ENCODE results near the gene CTSC. TPM values are rescaled to one million over a fixed set of nuclear protein-coding genes. Genes with fewer than 3 reads are reported as not detected.

Gene CTSC
- total RNA-seq, 2 donors from 2014 or later, result 75.2 to 90.0 TPM

DNA sequence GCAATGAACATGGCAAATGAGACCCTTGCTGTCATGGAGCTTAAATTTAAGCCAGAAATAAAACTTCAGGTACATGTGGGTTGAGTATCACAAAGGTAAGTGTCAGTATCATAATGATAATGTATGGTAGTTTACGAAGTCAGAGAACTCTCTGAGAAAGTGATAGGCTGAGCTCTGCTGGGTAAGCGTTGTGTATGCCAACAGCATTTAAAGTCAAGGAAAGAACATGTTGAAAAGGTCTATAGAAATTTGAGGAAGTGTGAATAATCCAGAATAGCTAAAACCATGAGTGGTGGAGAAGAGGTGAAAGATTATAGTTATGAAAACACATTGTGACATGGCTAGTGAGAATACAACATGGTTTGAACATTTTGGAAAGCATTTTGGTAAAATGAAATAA is 17.4 kb upstream of the CTSC start:
- DNase-seq (no peak), ATAC-seq (no peak)
- intact Hi-C loops (cut with DNase I), result no loop called here

DNA sequence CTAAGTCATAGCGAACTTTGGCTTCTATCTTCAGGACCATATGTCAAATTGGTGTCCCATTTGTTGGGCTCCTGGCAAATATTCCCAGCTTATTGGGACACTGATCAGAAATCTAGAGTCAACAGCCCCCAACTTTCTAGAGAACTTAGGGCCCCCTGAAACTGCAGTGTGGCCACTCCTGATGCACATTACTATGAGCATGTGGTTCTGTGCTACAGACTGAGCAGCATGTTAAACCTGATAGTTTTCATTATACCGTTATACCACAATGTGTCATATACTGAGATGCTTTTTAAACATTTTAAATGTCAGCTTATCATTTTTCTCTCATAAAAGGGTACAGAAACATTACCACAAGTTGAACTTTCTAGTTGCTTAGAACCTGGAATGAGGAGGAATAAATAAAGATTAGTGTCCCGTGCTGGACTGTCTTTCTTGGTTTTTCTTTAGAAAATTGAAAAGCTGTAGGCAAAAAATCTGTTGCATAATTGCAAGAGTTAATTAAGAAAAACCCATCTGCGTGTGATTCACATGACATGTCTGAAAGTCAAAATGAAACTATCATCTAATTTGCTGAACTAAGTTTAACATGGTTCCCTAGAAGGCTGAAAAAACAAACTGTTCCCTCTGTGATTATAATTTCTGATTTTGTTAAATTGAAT is 16.4 kb upstream of the CTSC start:
- intact Hi-C loops (cut with DNase I), result no loop called here
- DNase-seq, result no peak
- no peak for ATAC-seq

DNA sequence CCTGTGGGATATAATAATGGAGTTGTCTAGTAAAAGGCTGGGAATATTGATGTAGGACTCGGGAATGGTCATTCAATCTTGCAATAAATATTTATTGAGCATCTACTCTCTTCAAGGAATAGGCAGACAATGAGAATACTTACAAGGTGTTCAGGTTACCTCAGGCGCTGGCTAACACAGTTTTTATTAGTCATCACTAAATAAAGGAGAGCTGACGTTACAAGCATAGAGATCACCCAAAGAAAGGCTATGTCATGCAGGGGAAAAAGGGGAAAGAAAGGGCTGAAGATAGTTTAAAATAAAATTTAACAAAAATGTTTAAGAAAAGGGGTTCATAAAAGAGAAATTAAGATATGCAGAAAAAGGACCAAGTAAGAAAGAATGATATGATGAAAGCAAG is 15.8 kb upstream of the CTSC start:
- intact Hi-C loops (cut with DNase I), result no loop called here
- ATAC-seq, result no peak

DNA sequence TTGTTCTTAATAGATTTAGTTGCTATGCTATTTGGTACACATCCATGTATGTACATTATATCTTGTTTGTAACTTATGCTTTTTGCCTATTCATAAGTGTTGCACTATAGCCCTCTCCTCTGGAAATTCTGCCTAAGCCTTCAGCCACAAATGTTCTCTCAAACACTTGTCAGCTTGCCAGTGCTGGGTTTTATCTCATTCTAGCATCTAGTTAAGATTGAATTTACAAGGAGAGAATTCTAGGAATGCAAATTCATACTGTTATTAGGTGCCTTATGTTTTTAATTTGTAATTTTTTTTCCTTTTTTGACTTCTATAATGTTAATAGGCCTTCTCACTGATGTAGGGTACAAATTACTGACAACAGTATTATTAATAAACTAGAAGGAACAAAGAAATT is 14.6 kb upstream of the CTSC start:
- intact Hi-C loops (cut with DNase I), result no loop called here
- DNase-seq, result no peak
- no peak for ATAC-seq

More for the DNA sequence above, 15.8 kb upstream of the CTSC start:
- DNase-seq, result no peak

DNA sequence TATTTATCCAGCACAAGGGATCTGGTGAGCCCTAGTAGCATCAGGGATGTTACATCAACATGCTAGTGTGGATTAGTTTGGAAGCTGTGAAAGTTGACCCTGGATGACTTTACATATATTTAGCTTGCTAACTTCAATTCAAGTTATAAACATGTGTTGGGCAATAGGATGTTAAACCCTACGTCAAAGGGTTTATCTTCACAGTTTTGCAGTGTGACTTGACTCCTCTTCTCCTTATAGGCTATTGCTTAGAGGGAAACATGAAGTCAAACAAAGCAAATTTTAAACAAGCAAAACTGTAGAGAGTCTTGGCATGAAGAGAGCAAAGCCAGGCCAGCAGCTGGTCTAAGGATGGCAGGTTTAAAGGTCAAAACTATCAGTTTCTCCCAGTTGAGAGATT is 11.3 kb upstream of the CTSC start:
- ATAC-seq (no peak), DNase-seq (no peak)
- intact Hi-C loops (cut with DNase I), result no loop called here

DNA sequence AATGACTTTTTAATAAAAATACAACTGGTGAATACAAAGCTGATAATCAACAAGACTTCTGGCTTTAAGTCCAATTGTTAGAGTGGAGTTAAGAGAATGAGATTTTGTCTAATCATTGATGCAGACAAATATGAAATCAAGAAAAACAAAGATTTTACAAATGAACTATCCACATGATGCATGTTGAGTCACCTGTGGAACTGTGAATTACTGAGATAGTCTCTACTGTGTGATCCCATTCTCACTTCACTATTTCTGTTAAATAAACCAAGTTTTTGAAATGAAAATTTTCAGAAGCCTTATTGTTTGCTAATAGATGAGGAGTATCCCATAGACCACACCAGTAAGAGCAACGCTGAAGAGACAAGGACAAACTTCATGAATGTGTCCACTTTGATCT is 8.4 kb upstream of the CTSC start:
- intact Hi-C loops (cut with DNase I), result no loop called here
- ATAC-seq, result no peak
- DNase-seq, result no peak

DNA sequence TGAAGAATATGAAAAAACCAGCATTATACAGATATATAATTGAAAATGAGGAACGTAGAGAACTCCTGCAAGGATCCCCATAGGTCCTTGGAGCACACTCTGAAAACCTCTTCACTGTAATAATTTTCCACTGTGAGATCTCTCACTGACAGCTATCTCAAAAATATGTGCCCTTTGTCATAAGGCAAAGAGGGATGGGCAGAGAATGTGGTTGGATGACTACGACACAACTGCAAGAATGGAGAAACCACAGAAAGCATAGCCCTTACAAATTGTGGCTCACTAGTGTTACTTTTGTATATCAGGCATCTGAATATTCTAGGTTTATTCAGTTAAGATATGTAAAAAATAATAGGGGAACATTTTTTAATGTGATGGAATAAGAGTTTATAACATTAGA is 7.9 kb upstream of the CTSC start:
- intact Hi-C loops (cut with DNase I), result no loop called here
- no peak for DNase-seq
- ATAC-seq, result no peak

DNA sequence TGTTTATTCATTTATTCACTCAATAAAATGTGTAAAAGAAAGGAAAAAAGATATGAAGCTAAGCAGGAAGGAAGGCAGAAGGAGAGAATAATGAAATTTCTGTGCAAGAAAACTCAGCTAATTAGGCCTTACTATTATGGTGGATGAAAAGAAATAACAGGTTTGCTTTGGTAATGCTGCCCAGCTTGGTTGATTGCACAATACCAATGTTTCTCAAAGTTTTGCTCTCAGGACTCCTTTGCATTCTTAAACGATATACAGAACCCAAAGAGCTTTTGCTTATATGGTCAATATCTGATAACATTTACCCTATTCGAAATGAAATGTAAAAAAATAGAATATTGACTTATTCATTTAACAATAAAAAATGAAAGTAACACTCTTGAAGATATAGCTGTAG is 7.3 kb upstream of the CTSC start:
- intact Hi-C loops (cut with DNase I), result no loop called here
- no peak for ATAC-seq
- no peak for DNase-seq

DNA sequence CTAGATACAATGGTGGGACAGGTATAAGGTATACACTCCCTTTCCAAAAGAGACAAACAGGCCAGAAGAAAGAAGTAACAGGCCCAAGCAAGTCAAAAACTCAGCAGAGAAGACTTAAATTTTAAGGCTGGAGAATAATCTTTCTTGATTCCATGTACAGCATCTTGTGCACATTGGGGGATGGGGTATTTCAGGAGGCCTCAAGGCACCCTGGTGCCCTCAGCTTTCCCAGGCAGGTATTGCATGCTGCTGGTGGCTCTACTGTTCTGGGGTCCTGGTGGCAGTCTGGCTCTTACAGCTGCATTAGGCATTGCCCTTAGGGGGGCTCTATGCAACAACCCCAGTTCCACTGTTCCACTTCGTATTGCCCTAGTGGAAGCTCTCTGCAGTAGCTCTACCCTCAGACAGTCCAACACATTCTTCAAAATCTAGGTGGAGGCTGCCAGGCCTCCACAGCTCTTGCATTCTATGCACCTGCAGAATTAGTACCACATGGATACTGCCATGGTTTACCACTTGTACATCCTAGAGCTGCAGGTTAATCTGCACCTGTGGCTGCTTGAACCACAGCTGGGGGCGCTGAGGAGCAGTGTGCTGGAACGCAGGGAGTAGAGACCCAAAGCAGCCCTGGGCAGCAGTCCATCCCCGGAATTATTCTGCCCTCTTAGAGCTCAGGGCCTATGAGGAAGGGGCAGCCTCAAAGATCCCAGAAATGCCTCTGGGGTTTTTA is 4.2 kb upstream of the CTSC start:
- no peak for DNase-seq
- ATAC-seq, result no peak
- intact Hi-C loops (cut with DNase I), result no loop called here

DNA sequence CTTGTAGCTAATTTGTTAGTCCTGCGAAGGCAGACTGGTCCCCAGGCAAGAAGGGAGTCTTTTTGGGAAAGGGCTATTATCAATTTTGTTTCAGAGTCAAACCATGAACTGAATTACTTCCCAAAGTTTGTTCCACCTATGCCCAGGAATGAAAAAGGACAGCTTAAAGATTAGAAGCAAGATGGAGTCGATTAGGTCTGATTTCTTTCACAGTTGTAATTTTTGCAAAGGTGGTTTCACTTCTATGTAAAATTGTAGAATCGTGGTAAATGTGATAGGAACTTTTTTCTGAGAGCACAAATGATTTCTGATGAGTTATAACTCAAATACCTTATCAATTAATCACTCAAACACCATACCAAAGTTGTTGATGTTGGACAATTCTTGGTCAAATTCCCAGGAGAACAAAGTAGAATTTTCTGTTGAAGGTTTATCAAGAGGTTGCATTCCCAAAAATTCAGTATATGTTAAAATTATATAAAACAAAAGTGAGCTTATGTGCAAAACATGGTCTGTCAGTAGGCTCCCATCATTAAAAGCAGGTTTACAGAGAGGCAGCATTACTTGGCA is 2.9 kb upstream of the CTSC start:
- intact Hi-C loops (cut with DNase I), result no loop called here
- DNase-seq (no peak), ATAC-seq (no peak)

DNA sequence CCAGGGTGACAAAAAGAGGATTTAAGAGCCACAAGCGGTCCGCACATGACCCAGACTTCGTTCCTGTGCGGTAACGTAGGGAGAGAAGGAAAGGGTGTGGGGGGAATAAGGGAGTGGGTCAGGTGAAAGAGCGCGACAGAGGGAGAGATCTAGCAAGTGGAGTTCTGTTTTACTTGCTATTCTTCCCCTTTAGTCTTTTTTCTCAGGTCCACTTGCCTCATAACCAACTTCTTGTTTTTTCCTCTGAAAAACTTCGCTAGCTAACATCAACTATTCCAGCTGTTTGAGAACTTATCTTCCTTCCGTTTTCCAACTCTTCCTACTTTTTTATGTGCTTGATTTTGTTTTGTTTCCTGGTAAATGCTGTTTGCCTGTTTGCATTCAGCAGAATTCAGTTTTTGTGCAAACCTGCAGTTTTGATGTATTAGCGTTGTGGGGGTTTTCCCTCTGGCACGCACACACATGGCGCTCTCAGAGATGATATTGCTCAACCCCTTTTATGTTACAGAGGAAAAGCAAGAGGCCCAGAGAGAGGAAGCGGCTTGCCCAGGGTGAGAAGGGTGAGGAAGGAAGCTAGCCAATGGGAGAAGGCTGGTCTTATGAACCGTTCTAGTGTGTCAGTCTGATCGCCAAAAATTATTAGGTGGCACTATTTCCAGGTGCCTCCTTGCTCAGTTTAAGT is 592 bp upstream of the CTSC start:
- DNase-seq (peak; percentile 55), ATAC-seq (peak; percentile 77 to 87)
- intact Hi-C loops (cut with DNase I), result no loop called here

DNA sequence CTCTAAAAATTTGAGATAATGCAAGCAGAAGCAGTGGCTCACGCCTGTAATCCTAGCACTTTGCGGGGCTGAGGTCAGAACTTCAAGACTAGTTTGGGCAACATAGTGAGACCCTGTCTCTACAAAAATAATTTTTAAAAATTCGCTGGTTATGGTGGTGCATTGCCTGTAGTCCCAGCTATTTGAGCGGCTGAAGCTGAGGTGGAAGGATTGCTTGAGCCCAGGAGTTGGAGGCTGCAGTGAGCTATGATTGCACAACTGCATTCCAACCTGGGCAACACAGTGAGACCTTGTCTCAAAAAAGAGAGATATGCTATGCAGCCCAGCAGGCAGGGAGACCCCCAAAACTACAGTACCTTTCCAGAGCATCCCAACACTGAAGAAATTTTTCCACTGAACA is 2.3 kb downstream of the CTSC start:
- ATAC-seq, result no peak
- no peak for DNase-seq
- intact Hi-C loops (cut with DNase I), result no loop called here

DNA sequence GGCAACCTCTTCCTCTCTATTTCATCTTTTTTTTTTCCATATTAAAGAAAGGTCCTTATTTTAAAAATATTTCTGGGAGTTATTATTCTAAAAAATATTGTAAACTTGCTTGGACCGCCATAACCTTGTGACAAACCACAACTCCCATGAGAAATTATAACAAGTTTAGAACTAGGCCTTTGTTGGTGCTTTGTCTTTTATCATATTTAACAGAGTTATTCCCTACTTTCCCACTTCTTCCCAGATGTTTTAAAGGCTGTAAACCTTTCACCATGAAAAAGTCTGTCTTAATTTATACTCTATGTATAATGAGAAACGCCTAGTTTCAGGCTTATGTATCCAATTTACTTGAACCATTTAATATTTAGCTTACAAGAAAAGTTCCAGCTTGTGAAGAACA is 3.7 kb downstream of the CTSC start:
- DNase-seq (no peak), ATAC-seq (no peak)
- intact Hi-C loops (cut with DNase I), result no loop called here

DNA sequence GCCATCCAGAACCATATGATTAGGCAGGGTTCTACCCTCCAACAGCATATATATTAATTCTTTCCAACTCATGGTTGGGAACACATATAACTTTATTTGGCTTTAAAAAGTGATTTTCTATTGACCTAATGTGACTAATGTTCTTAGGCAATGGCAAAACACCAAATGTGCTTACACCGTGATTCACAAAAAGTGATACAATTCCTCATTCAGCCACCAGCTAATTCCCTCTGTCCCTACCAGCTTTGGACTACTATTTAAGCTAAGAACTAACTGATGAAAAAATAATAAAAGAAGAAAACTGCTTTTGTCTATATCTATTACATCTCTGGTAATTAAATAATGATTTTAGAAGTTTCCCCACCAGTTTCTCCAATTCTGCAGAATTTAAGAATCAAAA is 4.7 kb downstream of the CTSC start:
- intact Hi-C loops (cut with DNase I), result no loop called here
- no peak for DNase-seq
- ATAC-seq, result no peak

DNA sequence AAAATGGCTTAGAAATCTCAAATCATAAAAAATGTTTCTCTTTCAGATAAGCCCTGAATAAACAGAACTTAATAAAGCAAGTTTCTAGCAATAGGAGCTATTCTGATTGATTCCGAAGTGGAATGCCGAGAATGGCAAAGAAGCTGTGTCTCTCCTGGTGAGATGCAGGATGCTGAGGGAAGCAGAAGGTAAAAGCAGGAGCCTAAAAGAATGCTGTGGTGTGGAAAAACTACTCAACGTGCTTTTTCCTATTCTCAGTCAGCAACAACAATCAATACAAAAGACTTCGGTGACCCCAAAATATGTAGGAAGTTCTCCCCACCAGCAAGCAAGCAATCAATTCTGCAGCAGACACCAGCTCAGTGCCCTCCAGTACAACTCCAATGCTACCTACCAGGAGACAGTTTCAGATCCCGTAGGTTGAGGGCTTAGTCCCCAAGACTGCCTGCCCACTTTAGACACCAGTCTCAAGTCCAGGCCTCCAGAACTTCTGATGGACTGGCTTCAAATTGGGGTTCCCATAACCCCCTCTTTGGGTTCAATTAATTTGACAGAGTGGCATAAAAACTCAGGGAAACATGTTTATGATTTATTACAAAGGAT is 6.6 kb downstream of the CTSC start:
- DNase-seq (no peak), ATAC-seq (no peak)
- intact Hi-C loops (cut with DNase I), result no loop called here

DNA sequence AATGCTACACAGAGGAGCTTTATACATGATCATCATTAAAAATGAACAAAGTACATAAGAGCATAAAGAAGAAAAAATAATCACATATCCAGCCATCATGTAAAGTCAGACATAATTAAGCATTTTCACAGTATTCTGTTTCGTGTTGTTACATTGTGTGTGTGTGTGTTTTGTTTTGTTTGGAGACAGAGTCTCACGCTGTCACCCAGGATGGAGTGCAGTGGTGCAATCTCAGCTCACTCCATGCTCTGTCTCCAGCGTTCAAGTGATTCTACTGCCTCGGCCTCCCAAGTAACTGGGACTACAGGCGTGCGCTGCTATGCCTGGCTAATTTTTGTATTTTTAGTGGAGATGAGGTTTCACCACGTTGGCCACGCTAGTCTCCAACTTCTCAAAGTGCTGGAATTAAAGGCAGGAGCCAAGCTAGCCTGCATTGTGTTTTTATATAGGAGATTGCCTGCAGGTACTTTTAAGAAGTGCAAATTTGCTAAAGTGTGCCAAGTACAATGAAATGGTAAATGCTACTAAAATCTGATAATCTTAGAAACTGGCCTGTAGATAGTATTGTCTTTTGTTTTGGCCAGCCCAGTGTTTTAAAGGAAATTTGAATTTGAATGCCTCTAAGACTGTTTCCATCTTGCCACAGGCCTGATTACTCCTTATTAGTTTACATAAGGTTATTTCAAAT is 7.8 kb downstream of the CTSC start:
- intact Hi-C loops (cut with DNase I), result no loop called here
- DNase-seq (no peak), ATAC-seq (no peak)

DNA sequence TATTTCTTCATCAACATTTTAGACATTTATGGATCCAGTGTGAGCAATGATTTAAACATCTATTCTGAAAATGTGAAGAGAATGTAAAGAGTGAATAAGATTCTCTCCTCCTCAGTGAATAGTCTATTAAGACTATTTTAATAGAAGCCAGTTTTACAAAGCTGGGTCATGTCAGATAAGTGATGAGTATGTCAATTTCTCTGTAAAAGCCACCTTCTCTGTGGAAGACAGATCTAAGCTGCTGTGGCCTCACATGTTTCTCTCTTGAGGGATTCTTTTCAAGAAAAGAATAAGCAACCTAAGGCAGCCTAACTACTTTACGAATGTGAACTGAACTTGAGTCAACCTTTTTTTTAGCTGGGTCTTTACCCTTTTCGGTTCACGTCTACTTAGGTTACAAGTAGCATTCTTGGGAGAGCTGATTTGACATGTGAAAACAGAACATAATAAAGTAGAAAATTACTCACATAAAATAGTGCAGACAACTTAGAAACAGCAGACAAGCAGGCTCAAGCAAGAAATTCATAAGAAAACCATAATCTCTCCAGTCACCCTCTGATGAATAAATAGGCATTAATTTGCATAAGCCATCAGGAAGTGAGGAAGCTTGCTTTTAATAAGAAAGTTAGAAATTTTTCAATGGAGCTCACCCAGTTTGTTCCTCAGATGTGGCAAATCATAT is 9.9 kb downstream of the CTSC start:
- intact Hi-C loops (cut with DNase I), result no loop called here
- ATAC-seq, result no peak
- DNase-seq, result no peak

DNA sequence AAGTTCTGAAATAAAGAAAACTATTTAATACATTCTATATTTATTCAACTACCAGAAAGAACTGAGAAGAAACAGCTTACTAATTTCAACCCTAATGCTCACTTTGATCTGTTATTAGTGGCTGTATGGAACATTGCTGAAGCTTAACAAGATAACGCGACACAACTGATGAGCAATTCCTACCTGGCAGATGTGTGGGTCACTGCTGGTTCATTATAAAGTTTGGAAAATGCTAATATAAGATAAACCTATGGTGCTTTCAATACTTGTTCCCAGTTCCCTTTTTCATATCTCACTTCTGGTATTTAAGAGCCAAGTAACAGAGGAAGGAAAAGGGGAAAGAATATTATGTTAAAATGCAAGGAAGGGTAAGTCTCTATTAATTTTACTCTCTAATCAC is 10.5 kb downstream of the CTSC start:
- DNase-seq (no peak), ATAC-seq (no peak)
- intact Hi-C loops (cut with DNase I), result no loop called here

DNA sequence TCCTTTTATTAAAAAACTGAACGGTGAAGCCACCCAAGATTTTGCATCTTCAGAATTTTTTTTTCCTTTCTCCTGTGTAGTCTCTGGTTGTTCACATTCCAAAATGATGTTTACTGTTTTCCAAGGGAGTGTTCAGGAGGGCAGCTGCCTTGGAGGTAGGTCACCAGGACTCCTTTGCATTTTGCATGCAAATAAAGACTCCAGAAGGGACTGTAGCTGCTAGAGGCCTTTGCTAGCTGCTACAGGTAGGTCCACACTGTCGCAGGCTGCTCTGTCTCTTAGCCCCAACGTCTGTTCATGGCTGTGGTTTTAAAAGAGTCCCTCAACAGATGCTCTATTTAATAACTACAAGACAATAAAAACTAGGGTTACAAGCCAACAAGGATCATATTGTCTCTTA is 11.4 kb downstream of the CTSC start:
- no peak for DNase-seq
- intact Hi-C loops (cut with DNase I), result no loop called here
- no peak for ATAC-seq

Data from left cardiac atrium (tissue), 4 donors.